Right atrium auricular region (tissue), 2 donors: ENCODE results near the gene KCND3. TPM values are rescaled to one million over a fixed set of nuclear protein-coding genes. Genes with fewer than 3 reads are reported as not detected.

ENCODE experiments used
- DNase-seq: peaks from one replicate; pipeline ENCODE4 v3.0.0-alpha.2; 2019; ENCODE audit warnings: low spot score
- H3K27ac ChIP-seq, 2 donors: fragments of 200-600 bp; sonication (generic); 1 replicate in 1 of 2; 2 replicates in 1 of 2; pipeline ENCODE4 v1.5.1; 2016 to 2019
- H3K27me3 ChIP-seq, 2 donors: fragments of 200-600 bp; sonication (generic); one replicate each; pipeline versions ENCODE4 v1.5.1 to v1.6.0; 2017 to 2019
- H3K36me3 ChIP-seq: fragments of 200-600 bp; sonication (generic); one replicate; pipeline ENCODE4 v1.5.1; 2016
- H3K4me1 ChIP-seq, 2 donors: fragments of 200-600 bp; sonication (generic); one replicate each; pipeline versions ENCODE4 v1.5.1 to v1.6.0; 2017 to 2019
- H3K4me3 ChIP-seq, 2 donors: fragments of 200-600 bp; sonication (generic); 1 replicate in 1 of 2; 2 replicates in 1 of 2; pipeline ENCODE4 v1.5.1; 2017 to 2019; ENCODE audit warnings: mild to moderate bottlenecking in 1 of 2, moderate library complexity in 1 of 2
- H3K9me3 ChIP-seq, 2 donors: fragments of 200-600 bp; sonication (generic); one replicate each; pipeline ENCODE4 v1.5.1; 2019
- CTCF ChIP-seq, 2 donors: fragments of 200-600 bp; sonication (generic); IDR thresholded peaks; one replicate each; pipeline ENCODE4 v1.5.1; 2019; ENCODE audit warnings: antibody characterized with exemption in 2 of 2
- total RNA-seq, 2 donors: library from RNA; depleted of rRNA; stranded (reverse); fragments of >200 nt; gene quantifications; one replicate each; pipeline ENCODE4 v1.1.0, GENCODE V29; 2016

Gene KCND3
- total RNA-seq, 2 donors from 2014 or later: 19.6 to 24.9 TPM

GRCh38 chr1:111963985-111964738, 25.3 kb downstream of the KCND3 start:
- H3K36me3 ChIP-seq: no peaks in the 10 kb centered on the region
- DNase-seq: no peak
- H3K4me1 ChIP-seq: peaks cover 0 to 48% of the 10 kb centered on the region in 2 donors
- no peaks in the 10 kb centered on the region for H3K9me3 ChIP-seq
- no peak overlapping the region for H3K27ac ChIP-seq
- H3K4me3 ChIP-seq: no peak overlapping the region
- no peaks in the 10 kb centered on the region for H3K27me3 ChIP-seq
- TF ChIP-seq CTCF (IDR thresholded peaks at IDR 0.05): no peak

GRCh38 chr1:111961773-111962565, 27.5 kb downstream of the KCND3 start:
- H3K9me3 ChIP-seq: no peaks in the 10 kb centered on the region
- H3K36me3 ChIP-seq: no peaks in the 10 kb centered on the region
- no peaks in the 10 kb centered on the region for H3K27me3 ChIP-seq
- no peak for DNase-seq
- no peak overlapping the region for H3K4me3 ChIP-seq
- H3K4me1 ChIP-seq: peaks cover 0 to 41% of the 10 kb centered on the region in 2 donors
- H3K27ac ChIP-seq: peak overlapping the region; percentile 54 to 64
- TF ChIP-seq CTCF (IDR thresholded peaks at IDR 0.05): no peak

GRCh38 chr1:111961016-111961415, 28.5 kb downstream of the KCND3 start:
- Histone ChIP-seq H3K27me3 (no peaks in the 10 kb centered on the region), H3K4me1 (peaks cover 0 to 48% of the 10 kb centered on the region in 2 donors), H3K27ac (peak overlapping the region; percentile 54 to 64), H3K4me3 (no peak overlapping the region), H3K36me3 (no peaks in the 10 kb centered on the region), H3K9me3 (no peaks in the 10 kb centered on the region)
- DNase-seq: no peak
- no peak for TF ChIP-seq CTCF (IDR thresholded peaks at IDR 0.05)

- no peaks in the 10 kb centered on the region for H3K9me3 ChIP-seq
- peak overlapping the region in 1 of 2 donors; percentile 33 for H3K27ac ChIP-seq
- no peaks in the 10 kb centered on the region for H3K36me3 ChIP-seq
- peaks cover 0 to 42% of the 10 kb centered on the region in 2 donors for H3K4me1 ChIP-seq
- no peak for DNase-seq
- TF ChIP-seq CTCF (IDR thresholded peaks at IDR 0.05): peak in 1 of 2 donors; percentile 13
- H3K4me3 ChIP-seq: no peak overlapping the region
- no peaks in the 10 kb centered on the region for H3K27me3 ChIP-seq
These were observed 30.0 kb downstream of the KCND3 start for GRCh38 chr1:111959436-111959835.

- no peaks in the 10 kb centered on the region for H3K27me3 ChIP-seq
- H3K36me3 ChIP-seq: no peaks in the 10 kb centered on the region
- TF ChIP-seq CTCF (IDR thresholded peaks at IDR 0.05): no peak
- H3K4me3 ChIP-seq: no peak overlapping the region
- no peaks in the 10 kb centered on the region for H3K9me3 ChIP-seq
- DNase-seq: no peak
- peak overlapping the region in 1 of 2 donors; percentile 33 for H3K27ac ChIP-seq
- H3K4me1 ChIP-seq: peaks cover 0 to 42% of the 10 kb centered on the region in 2 donors
These were observed 30.6 kb downstream of the KCND3 start for GRCh38 chr1:111958851-111959250.
